Gastroesophageal sphincter (tissue), 3 donors: ENCODE results near the gene PTDSS2.
A peak's percentile ranks its signal among the peaks of the same experiment; 100 is the strongest.

Experiments used
- CTCF ChIP-seq, 4 experiments: fragments of 200-600 bp in 2 of 4; fragments of 450-650 bp in 2 of 4; sonication (generic) in 1 of 4; IDR thresholded peaks; one replicate each; pipeline ENCODE4 v1.5.1; 2017 to 2019; ENCODE audit warnings: antibody characterized with exemption in 4 of 4, mild to moderate bottlenecking in 2 of 4, moderate library complexity in 2 of 4
- EP300 ChIP-seq: sonication (generic); formaldehyde crosslinking; IDR thresholded peaks from one replicate; pipeline ENCODE4 v1.6.1; 2017; ENCODE audit warnings: antibody characterized with exemption, mild to moderate bottlenecking
- POLR2A ChIP-seq, 2 donors: fragments of 450-650 bp; IDR thresholded peaks; one replicate each; pipeline ENCODE4 v1.6.1; 2017; ENCODE audit warnings: antibody characterized with exemption in 2 of 2, mild to moderate bottlenecking in 2 of 2, moderate library complexity in 1 of 2
- POLR2AphosphoS5 ChIP-seq: sonication (generic); formaldehyde crosslinking; IDR thresholded peaks from one replicate; pipeline ENCODE4 v1.6.1; 2017; ENCODE audit warnings: antibody characterized with exemption

DNA sequence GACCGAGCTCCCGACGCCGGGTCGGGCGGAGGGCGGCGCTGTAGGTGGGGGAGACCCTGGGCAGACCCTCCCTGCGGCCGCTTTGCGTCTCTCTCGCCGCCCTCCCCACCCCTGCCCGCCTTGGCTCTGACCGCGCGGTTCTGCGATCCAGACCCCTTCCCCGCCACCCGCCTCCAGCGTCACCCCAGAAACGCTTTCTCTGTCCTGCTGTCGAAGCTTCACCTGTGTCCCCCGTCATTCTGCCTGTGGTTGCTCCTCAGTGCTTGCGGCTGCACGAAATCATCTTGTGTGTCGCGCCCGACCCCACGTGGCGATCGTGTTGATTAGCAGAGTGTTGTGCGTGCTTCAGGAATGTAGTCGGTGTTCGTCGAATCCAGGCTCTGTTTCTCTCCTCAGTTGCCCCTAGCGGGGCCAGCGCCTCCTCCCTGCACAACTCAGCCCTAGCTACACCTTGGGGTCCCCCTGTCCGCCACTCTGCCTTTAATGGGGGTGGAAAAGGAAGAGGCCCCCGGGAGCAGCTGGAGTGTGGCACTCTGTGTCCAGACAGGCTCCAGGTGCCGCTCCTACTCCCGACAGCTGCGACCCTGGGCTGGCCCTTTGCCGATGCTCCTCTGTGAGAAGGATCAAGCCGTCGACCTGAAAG is 851 bp downstream of the PTDSS2 start:
- TF ChIP-seq EP300, result no peak
- peak in 2 of 4 experiments; percentile 21 to 29 for TF ChIP-seq CTCF (IDR thresholded peaks at IDR 0.05)
- no peak for TF ChIP-seq POLR2AphosphoS5
- TF ChIP-seq POLR2A (IDR thresholded peaks at IDR 0.05), result no peak
